Esophagus squamous epithelium (tissue), 5 donors: Measurements from ENCODE around the gene SV2A. TPM values are rescaled to one million over a fixed set of nuclear protein-coding genes. Genes with fewer than 3 reads are reported as not detected.

Experiments
- DNase-seq: peaks from one replicate; lab custom pipeline; 2025; lab: John Stamatoyannopoulos, UW
- H3K27ac ChIP-seq, 4 donors: fragments of 200-600 bp; sonication (generic); one replicate each; pipeline ENCODE4 v1.5.1; 2016 to 2019; ENCODE audit warnings: mild to moderate bottlenecking in 1 of 4
- H3K27me3 ChIP-seq, 4 donors: fragments of 200-600 bp; sonication (generic); 1 replicate in 3 of 4; 2 replicates in 1 of 4; pipeline versions ENCODE4 v1.5.1 to v1.6.0; 2017 to 2021; ENCODE audit warnings: antibody characterized with exemption in 1 of 4
- H3K36me3 ChIP-seq, 3 donors: fragments of 200-600 bp; sonication (generic); one replicate each; pipeline ENCODE4 v1.5.1; 2016 to 2019
- H3K4me1 ChIP-seq, 3 donors: fragments of 200-600 bp; sonication (generic); one replicate each; pipeline ENCODE4 v1.5.1; 2017 to 2019
- H3K4me3 ChIP-seq, 4 donors: fragments of 200-600 bp; sonication (generic); 1 replicate in 3 of 4; 2 replicates in 1 of 4; pipeline ENCODE4 v1.5.1; 2016 to 2019; ENCODE audit warnings: mild to moderate bottlenecking in 2 of 4, moderate library complexity in 1 of 4
- H3K9me3 ChIP-seq, 3 donors: fragments of 200-600 bp; sonication (generic); one replicate each; pipeline ENCODE4 v1.5.1; 2016 to 2019
- POLR2A ChIP-seq, 4 donors: fragments of 450-650 bp; IDR thresholded peaks; one replicate each; pipeline ENCODE4 v1.6.1; 2017; ENCODE audit warnings: antibody characterized with exemption in 4 of 4, mild to moderate bottlenecking in 4 of 4, moderate library complexity in 3 of 4
- WGBS, 2 donors: methylation state at CpG; one replicate each; pipeline ENCODE4 v1.1.5; 2018; 5-methylcytosine and 5-hydroxymethylcytosine counted together
- intact Hi-C: fragments of 100-400 bp; cut with DNase I; formaldehyde crosslinking; loops from one replicate; pipeline ENCODE4 v1.15.0; 2022
- total RNA-seq, 4 donors: library from RNA; depleted of rRNA; stranded (reverse); fragments of >200 nt; gene quantifications; one replicate each; pipeline ENCODE4 v1.1.0, GENCODE V29; 2016
- TF ChIP-seq, protein P1 (sequence below), 6 experiments: fragments of 450-650 bp in 4 of 6; fragments of 200-600 bp in 2 of 6; sonication (generic) in 2 of 6; IDR thresholded peaks; one replicate each; pipeline ENCODE4 v1.5.1; 2016 to 2019; ENCODE audit warnings: antibody characterized with exemption in 6 of 6, mild to moderate bottlenecking in 4 of 6, moderate library complexity in 4 of 6
- donor health status: DM: yes; HTN: yes; CAD: no.

The SV2A gene
- total RNA-seq, 4 donors from 2014 or later = 0.11 to 2.1 (median 1.1) TPM

DNA sequence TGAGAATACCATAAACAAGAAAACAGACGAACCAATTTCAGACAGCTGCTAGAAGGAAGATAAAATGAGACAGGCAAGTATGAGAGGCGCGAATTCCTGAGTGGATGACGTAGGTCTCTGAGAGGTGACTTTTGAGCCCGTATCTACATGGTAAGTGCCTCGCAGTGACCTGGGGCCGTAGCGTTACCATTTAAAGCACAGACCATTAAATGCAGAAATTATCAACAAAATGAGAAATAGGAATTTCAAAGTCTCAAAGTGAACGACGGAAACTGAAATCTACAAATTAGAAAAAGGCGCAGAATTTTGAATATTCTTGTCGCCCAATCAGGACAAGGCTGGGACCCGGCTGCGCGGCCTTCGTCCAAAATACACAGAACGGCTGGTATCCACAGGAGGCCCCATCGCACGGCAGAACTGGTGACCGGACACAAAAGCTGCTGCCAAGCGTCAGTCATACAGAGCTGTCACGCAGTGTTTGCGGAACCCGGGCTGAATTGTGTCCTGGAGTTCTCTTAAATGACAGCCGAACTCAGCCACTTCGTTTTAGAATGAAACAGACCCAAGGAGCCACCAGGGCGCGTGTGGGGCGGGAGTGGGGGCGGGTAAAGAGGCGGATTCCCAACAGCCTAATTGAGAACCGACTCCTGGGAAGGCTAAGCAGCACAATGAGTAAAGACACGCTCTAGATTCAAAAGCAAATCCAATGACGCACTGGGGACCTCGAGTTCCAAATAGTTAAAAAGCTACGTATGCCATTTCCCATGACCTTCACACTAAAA lies 32.1 kb downstream of the SV2A start:
- Histone ChIP-seq H3K9me3 (no peaks in the 10 kb centered on the region), H3K4me1 (peaks cover 8 to 48% (median 14%) of the 10 kb centered on the region in 3 donors), H3K27me3 (no peaks in the 10 kb centered on the region), H3K36me3 (no peaks in the 10 kb centered on the region), H3K27ac (peak overlapping the region; percentile 94 to 100 (median 99)), H3K4me3 (peak overlapping the region; percentile 56 to 75 (median 62))
- TF ChIP-seq POLR2A (IDR thresholded peaks at IDR 0.05) = peak in 2 of 4 donors; percentile 56 to 70
- TF ChIP-seq, protein P1, sequence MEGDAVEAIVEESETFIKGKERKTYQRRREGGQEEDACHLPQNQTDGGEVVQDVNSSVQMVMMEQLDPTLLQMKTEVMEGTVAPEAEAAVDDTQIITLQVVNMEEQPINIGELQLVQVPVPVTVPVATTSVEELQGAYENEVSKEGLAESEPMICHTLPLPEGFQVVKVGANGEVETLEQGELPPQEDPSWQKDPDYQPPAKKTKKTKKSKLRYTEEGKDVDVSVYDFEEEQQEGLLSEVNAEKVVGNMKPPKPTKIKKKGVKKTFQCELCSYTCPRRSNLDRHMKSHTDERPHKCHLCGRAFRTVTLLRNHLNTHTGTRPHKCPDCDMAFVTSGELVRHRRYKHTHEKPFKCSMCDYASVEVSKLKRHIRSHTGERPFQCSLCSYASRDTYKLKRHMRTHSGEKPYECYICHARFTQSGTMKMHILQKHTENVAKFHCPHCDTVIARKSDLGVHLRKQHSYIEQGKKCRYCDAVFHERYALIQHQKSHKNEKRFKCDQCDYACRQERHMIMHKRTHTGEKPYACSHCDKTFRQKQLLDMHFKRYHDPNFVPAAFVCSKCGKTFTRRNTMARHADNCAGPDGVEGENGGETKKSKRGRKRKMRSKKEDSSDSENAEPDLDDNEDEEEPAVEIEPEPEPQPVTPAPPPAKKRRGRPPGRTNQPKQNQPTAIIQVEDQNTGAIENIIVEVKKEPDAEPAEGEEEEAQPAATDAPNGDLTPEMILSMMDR (IDR thresholded peaks at IDR 0.05) = peak in 2 of 6 experiments; percentile 24 to 28
- intact Hi-C loops = no loop called here
- DNase-seq = peak; percentile 53
- 0 to 1% methylated on average over 29 to 34 of the region's 36 CpGs for WGBS, 2 donors

DNA sequence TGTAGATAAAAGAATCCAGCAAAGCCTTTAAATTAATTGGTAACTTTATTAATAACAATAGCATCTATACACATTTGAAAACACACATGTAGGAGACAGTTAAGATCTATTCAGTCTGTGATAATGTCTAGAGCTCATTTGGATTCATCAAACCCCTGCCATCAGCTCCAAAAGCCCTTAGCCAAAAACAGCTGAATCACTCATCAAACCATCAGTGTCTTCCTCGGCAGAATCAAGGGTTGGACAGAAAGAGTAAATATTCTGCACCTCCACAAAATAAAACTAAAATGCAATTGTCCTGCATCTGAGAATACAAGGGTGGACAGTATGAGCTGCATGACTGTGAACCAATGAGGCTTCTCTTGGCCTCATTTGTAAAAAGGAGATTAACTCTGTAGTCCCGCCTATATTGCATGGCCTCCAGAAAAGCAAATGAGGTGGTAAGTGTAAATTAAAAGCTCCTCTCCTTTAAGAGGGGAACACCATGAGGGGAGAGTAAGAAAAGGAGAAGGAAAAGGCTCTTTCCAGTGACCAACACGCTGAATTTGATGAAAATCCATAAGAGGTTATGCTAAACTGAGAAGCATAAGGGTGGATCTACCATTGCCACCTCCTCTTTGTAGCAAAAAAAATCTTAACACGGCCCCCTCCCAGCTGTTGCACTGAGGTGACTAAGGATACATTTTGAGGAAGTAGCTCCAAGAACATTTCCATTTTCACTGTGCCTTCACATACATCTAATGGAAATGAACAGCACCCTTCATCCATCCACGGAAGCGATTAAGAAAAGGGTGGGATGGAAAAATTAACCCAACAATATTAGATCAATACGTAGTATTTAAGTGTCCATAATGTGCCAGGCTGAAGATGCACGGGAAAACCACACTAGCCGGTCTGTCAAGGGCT lies 33.0 kb downstream of the SV2A start:
- TF ChIP-seq, protein P1 (IDR thresholded peaks at IDR 0.05) = no peak
- TF ChIP-seq POLR2A (IDR thresholded peaks at IDR 0.05) = peak in 1 of 4 donors; percentile 9
- peak overlapping the region; percentile 56 to 75 (median 62) for H3K4me3 ChIP-seq
- no peaks in the 10 kb centered on the region for H3K9me3 ChIP-seq
- peak overlapping the region; percentile 94 to 100 (median 99) for H3K27ac ChIP-seq
- intact Hi-C loops = no loop called here
- WGBS, 2 donors = 3 to 5% methylated on average over 9 of the region's 9 CpGs
- no peaks in the 10 kb centered on the region for H3K36me3 ChIP-seq
- DNase-seq = no peak
- peaks cover 8 to 47% (median 14%) of the 10 kb centered on the region in 3 donors for H3K4me1 ChIP-seq
- H3K27me3 ChIP-seq = no peaks in the 10 kb centered on the region

DNA sequence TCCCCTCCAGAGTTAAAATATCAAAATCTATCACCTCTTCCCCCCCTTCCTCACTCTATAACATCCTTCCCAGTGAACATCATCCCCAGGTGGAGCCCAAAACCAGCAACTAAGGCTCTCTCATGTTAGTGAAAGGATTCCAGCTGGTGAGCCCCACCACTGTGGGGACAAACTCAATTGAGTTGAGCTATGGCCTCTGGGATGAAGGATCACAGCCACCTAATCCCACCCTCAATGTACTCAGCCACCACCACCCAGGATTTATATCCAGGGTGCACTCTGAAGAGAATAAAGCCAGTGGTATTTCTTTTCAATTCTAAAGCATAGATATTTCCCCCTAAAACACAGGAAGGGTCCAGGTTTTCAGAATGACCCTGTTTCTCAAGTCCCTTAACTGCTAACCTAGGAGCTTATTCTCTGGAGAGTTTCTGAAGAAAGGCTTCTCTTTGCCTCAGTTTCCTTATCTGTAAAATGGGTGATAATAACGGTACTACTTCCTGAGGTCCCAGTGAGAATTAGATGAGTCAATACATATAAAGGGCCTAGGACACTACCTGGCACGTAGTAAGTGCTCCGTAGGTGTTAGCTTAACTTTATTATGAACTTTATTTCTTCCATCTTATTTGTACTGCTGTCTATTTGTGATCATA lies 33.9 kb downstream of the SV2A start:
- no peaks in the 10 kb centered on the region for H3K36me3 ChIP-seq
- WGBS, 2 donors = 71 to 81% methylated on average over 3 of the region's 3 CpGs
- TF ChIP-seq POLR2A (IDR thresholded peaks at IDR 0.05) = peak in 1 of 4 donors; percentile 17
- TF ChIP-seq, protein P1 (IDR thresholded peaks at IDR 0.05) = no peak
- peak overlapping the region in 1 of 4 donors; percentile 99 for H3K27ac ChIP-seq
- H3K4me3 ChIP-seq = no peak overlapping the region
- no peaks in the 10 kb centered on the region for H3K27me3 ChIP-seq
- no peaks in the 10 kb centered on the region for H3K9me3 ChIP-seq
- no peak for DNase-seq
- intact Hi-C loops = no loop called here
- H3K4me1 ChIP-seq = peaks cover 8 to 37% (median 14%) of the 10 kb centered on the region in 3 donors

DNA sequence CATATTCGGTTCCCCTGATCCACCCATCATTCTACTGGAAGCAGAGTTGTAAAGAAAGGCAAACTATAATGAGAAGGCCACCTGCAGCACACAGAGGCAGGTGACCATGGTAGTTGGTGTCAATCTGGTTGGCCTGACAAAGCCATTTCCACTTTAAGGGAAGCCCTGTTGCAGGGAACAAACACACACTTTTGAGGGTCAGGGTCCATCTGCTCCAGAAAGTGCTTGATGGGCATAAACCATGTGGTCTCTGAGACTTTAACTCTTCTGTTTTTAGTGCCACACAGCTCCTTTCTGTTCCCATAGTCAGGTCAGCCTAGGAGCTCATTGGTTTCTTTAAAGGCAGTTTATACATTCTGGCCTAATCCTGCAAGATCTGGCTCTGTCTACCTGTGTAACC lies 35.8 kb downstream of the SV2A start:
- no peak for DNase-seq
- Histone ChIP-seq H3K27ac (no peak overlapping the region), H3K4me1 (peaks cover 8 to 27% (median 14%) of the 10 kb centered on the region in 3 donors), H3K27me3 (no peaks in the 10 kb centered on the region), H3K4me3 (no peak overlapping the region), H3K36me3 (no peaks in the 10 kb centered on the region), H3K9me3 (no peaks in the 10 kb centered on the region)
- intact Hi-C loops = no loop called here
- TF ChIP-seq POLR2A (IDR thresholded peaks at IDR 0.05) = no peak
- TF ChIP-seq, protein P1 (IDR thresholded peaks at IDR 0.05) = no peak
- 73 to 80% methylated on average over 1 of the region's 1 CpG for WGBS, 2 donors
